Endothelial cell of umbilical vein (primary cell): ENCODE data around the gene RAMACL. TPM values are rescaled to one million over a fixed set of nuclear protein-coding genes. Genes with fewer than 3 reads are reported as not detected.

Experiments
- BruUV-seq: library from RNA; stranded (reverse); fragments of 400-500 nt; replicated peaks from 2 replicates; lab custom pipeline; 2021; lab: Mats Ljungman, UMichigan
- CTCF ChIA-PET: fragments of 300-600, 350-600 bp; sonication (Branson Sonifier 250); formaldehyde crosslinking; loops from one replicate; lab custom pipeline; 2021; ENCODE audit warnings: antibody characterized with exemption, inconsistent platforms; lab: Charles Lee
- POLR2A ChIA-PET: fragments of 300-600, 350-600 bp; sonication (Branson Sonifier 250); formaldehyde crosslinking; loops from one replicate; lab custom pipeline; 2021; ENCODE audit warnings: antibody characterized with exemption, inconsistent platforms; lab: Charles Lee
- DNase-seq: peaks from one replicate; pipeline ENCODE4 v3.0.0-alpha.2; 2011; ENCODE audit warnings: low read depth, low spot score
- FAIRE-seq: peaks from 2 replicates; lab custom pipeline; 2011; peaks lifted over from hg19 to GRCh38; lab: Jason Lieb, UNC
- H2AFZ ChIP-seq: 2 replicates; pipeline ENCODE4 v1.6.0; 2012; ENCODE audit warnings: low read depth, low read length, control low read depth, inconsistent platforms
- H3K27ac ChIP-seq: 2 replicates; pipeline ENCODE4 v1.5.1; 2011; ENCODE audit warnings: low read depth, mild to moderate bottlenecking, control low read depth, low read length, moderate library complexity; ENCODE audit not compliant: insufficient read depth
- H3K27me3 ChIP-seq, 2 experiments: 2 replicates each; pipeline versions ENCODE4 v1.6.0 to v1.6.1; 2011; ENCODE audit warnings: low read length in 2 of 2, mixed read lengths in 1 of 2; ENCODE audit not compliant: control insufficient read depth in 2 of 2, insufficient read depth in 2 of 2
- H3K36me3 ChIP-seq, 2 experiments: 2 replicates in 1 of 2; 3 replicates in 1 of 2; pipeline ENCODE4 v1.5.1; 2011; ENCODE audit warnings: low read length in 2 of 2, mild to moderate bottlenecking in 1 of 2, moderate library complexity in 1 of 2; ENCODE audit not compliant: control insufficient read depth in 2 of 2, insufficient read depth in 2 of 2; ENCODE audit errors: extremely low read depth in 1 of 2
- H3K4me1 ChIP-seq: 3 replicates; pipeline ENCODE4 v1.5.1; 2011; ENCODE audit warnings: mild to moderate bottlenecking, low read length; ENCODE audit not compliant: control insufficient read depth, insufficient read depth; ENCODE audit errors: extremely low read depth
- H3K4me2 ChIP-seq: 2 replicates; pipeline ENCODE4 v1.6.1; 2011; ENCODE audit warnings: low read length, control low read depth, mixed read lengths; ENCODE audit not compliant: insufficient read depth
- H3K4me3 ChIP-seq, 3 experiments: fragments of 200-600 bp in 1 of 3; sonication (generic), shearing (Covaris generic) in 1 of 3; replicated peaks in 1 of 3; 2 replicates each; pipeline ENCODE4 v1.5.1; 2011 to 2016; ENCODE audit warnings: control low read depth in 3 of 3, low read length in 3 of 3, mild to moderate bottlenecking in 2 of 3, inconsistent platforms in 1 of 3, low read depth in 1 of 3, moderate library complexity in 1 of 3; ENCODE audit not compliant: insufficient read depth in 1 of 3
- H3K79me2 ChIP-seq: 2 replicates; pipeline ENCODE4 v1.6.0; 2012; ENCODE audit warnings: low read length, inconsistent platforms; ENCODE audit not compliant: control insufficient read depth, insufficient read depth
- H3K9ac ChIP-seq: replicated peaks from 2 replicates; pipeline ENCODE3; 2011; ENCODE audit warnings: low read length, control low read depth; ENCODE audit not compliant: insufficient read depth; ENCODE audit errors: extremely low read depth
- H3K9me1 ChIP-seq: replicated peaks from 3 replicates; pipeline ENCODE4 v1.6.0; 2011; ENCODE audit warnings: mild to moderate bottlenecking, low read length; ENCODE audit not compliant: control insufficient read depth, insufficient read depth; ENCODE audit errors: extremely low read depth
- H3K9me3 ChIP-seq: replicated peaks from 2 replicates; pipeline ENCODE4 v1.5.1; 2012; ENCODE audit warnings: low read length, inconsistent platforms; ENCODE audit not compliant: control insufficient read depth, insufficient read depth
- H4K20me1 ChIP-seq: replicated peaks from 2 replicates; pipeline ENCODE3; 2011; ENCODE audit warnings: mild to moderate bottlenecking, low read length; ENCODE audit not compliant: control insufficient read depth, insufficient read depth; ENCODE audit errors: extremely low read depth
- EZH2 ChIP-seq: IDR thresholded peaks from 2 replicates; pipeline ENCODE4 v1.6.1; 2012; ENCODE audit warnings: borderline replicate concordance, low read depth, mild to moderate bottlenecking, moderate library complexity, low read length, inconsistent platforms; ENCODE audit not compliant: severe bottlenecking
- JUN ChIP-seq: IDR thresholded peaks from 2 replicates; pipeline ENCODE4 v1.6.1; 2011; ENCODE audit warnings: borderline replicate concordance, low read depth; ENCODE audit not compliant: insufficient read length, insufficient read depth
- MYC ChIP-seq: IDR thresholded peaks from one replicate; pipeline ENCODE4 v1.6.1; 2011; ENCODE audit warnings: mild to moderate bottlenecking, low read depth, low read length
- POLR2A ChIP-seq: IDR thresholded peaks from 2 replicates; pipeline ENCODE4 v1.6.1; 2012; ENCODE audit warnings: low read depth, mild to moderate bottlenecking, control low read depth, low read length
- POLR2AphosphoS5 ChIP-seq: IDR thresholded peaks from 2 replicates; pipeline ENCODE4 v1.6.1; 2012; ENCODE audit warnings: low read depth, mild to moderate bottlenecking, control low read depth, low read length, moderate library complexity; ENCODE audit not compliant: insufficient read depth
- dilution Hi-C: fragments of 300-500 bp; cut with MboI; formaldehyde crosslinking; loops from one replicate; pipeline ENCODE4 v1.15.0; 2019; ENCODE audit warnings: low sequenced_read_pairs; ENCODE audit not compliant: extremely low pct_ligation_motif_present
- intact Hi-C: fragments of 100-400 bp; cut with micrococcal nuclease; formaldehyde crosslinking; loops from one replicate; pipeline ENCODE4 v1.10.0; 2022
- polyA plus RNA-seq, 4 experiments: library from polyadenylated mRNA; depleted of rRNA in 3 of 4; stranded (reverse) in 3 of 4; unstranded in 1 of 4; fragments of >200 nt; gene quantifications; 2 replicates each; pipeline versions ENCODE4 v1.2.1 to v1.2.3, GENCODE V29; 2011 to 2012; ENCODE audit warnings: missing spikeins in 1 of 4
- total RNA-seq: library from RNA; stranded (reverse); gene quantifications from 2 replicates; pipeline ENCODE4 v1.2.3, GENCODE V29; 2021
- TF ChIP-seq, protein P1 (sequence below), 2 donors: IDR thresholded peaks; 1 replicate in 1 of 2; 2 replicates in 1 of 2; pipeline ENCODE4 v1.5.1; 2011; ENCODE audit warnings: low read length in 2 of 2, mild to moderate bottlenecking in 2 of 2, moderate library complexity in 2 of 2, control low read depth in 1 of 2, inconsistent platforms in 1 of 2, low read depth in 1 of 2; ENCODE audit not compliant: insufficient read depth in 1 of 2; ENCODE audit errors: extremely low read depth in 1 of 2
- TF ChIP-seq, protein P2 (sequence below): IDR thresholded peaks from 2 replicates; pipeline ENCODE4 v1.6.1; 2011; ENCODE audit not compliant: insufficient read depth, insufficient read length

The RAMACL gene
- total and polyA plus RNA-seq, 2 donors (not counting 3 experiments of a cell fraction or from before 2014, with no cell fraction given): 0.17 to 5.3 TPM

DNA sequence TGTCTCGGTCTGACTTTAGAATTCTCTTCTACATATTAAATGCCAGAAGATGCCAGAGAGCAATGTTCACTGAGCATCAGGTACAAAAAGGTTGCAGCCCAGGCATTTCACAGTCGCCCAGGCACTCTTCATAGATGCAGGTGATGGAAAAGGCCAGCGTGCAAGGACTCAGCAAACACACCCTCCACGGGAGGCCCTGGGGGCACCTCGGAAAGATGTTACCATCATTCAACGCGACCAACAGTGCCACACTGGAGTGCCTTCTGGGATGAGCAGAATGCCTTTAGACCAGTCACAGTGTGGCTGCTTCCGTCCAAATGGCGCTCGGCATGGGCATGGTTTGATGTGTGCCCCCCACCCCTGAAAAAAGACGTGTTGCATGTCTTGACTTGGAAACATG is 4.5 kb upstream of the RAMACL start:
- Histone ChIP-seq H3K9me1 (no peaks in the 10 kb centered on the region), H4K20me1 (no peaks in the 10 kb centered on the region), H3K9me3 (no peaks in the 10 kb centered on the region), H3K4me2 (no peak overlapping the region), H3K4me1 (peaks cover 34% of the 10 kb centered on the region), H3K27ac (no peak overlapping the region), H3K36me3 (no peaks in the 10 kb centered on the region), H3K27me3 (no peaks in the 10 kb centered on the region), H3K9ac (no peak overlapping the region), H3K4me3 (no peak overlapping the region), H2AFZ (no peak overlapping the region), H3K79me2 (peaks cover 11% of the 10 kb centered on the region)
- dilution Hi-C loops (no loop called here), intact Hi-C loops (no loop called here)
- no TSS peak for BruUV-seq
- POLR2A ChIA-PET: no interaction called here
- TF ChIP-seq JUN (no peak), POLR2AphosphoS5 (no peak), MYC (no peak), EZH2 (no peak), POLR2A (no peak)
- TF ChIP-seq, protein P1, sequence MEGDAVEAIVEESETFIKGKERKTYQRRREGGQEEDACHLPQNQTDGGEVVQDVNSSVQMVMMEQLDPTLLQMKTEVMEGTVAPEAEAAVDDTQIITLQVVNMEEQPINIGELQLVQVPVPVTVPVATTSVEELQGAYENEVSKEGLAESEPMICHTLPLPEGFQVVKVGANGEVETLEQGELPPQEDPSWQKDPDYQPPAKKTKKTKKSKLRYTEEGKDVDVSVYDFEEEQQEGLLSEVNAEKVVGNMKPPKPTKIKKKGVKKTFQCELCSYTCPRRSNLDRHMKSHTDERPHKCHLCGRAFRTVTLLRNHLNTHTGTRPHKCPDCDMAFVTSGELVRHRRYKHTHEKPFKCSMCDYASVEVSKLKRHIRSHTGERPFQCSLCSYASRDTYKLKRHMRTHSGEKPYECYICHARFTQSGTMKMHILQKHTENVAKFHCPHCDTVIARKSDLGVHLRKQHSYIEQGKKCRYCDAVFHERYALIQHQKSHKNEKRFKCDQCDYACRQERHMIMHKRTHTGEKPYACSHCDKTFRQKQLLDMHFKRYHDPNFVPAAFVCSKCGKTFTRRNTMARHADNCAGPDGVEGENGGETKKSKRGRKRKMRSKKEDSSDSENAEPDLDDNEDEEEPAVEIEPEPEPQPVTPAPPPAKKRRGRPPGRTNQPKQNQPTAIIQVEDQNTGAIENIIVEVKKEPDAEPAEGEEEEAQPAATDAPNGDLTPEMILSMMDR (IDR thresholded peaks at IDR 0.05; ENCODE audit: extremely low read depth in 1 of 2, insufficient read depth in 1 of 2, low read depth in 1 of 2, low read length in 2 of 2): no peak
- TF ChIP-seq, protein P2, sequence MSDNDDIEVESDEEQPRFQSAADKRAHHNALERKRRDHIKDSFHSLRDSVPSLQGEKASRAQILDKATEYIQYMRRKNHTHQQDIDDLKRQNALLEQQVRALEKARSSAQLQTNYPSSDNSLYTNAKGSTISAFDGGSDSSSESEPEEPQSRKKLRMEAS: no peak
- CTCF ChIA-PET: no interaction called here
- no peak for DNase-seq
- FAIRE-seq: no peak
